ENCODE data around the gene POTEJ. TPM values are rescaled to one million over a fixed set of nuclear protein-coding genes. Genes with fewer than 3 reads are reported as not detected.
"Not testable (repeated sequence)": the region's sequence is repeated elsewhere in the genome, so short reads cannot be mapped to it uniquely, and the experiment has no call there.

The POTEJ gene
- total RNA-seq, 1 experiment from 2014 or later, result not detected

GRCh38 chr2:130693474-130693873 lies 82.2 kb downstream of the POTEJ start:
- H3K4me1 Mint-ChIP-seq (ENCODE audit: low read depth, unreplicated experiment); H3K4me3 Mint-ChIP-seq (ENCODE audit: unreplicated experiment): not testable (repeated sequence)

GRCh38 chr2:130703250-130703649 lies 92.0 kb downstream of the POTEJ start:
- H3K9me3 ChIP-seq; intact Hi-C loops (cut with micrococcal nuclease; ENCODE audit: unreplicated experiment); H3K27me3 Mint-ChIP-seq (ENCODE audit: insufficient read depth, unreplicated experiment); CTCF ChIA-PET; POLR2A ChIA-PET; H3K27ac Mint-ChIP-seq (ENCODE audit: unreplicated experiment); H3K4me3 ChIP-seq (ENCODE audit: low read depth, low read length); H3K9me3 Mint-ChIP-seq (ENCODE audit: unreplicated experiment); H3K36me3 Mint-ChIP-seq (ENCODE audit: insufficient read depth, unreplicated experiment); H3K36me3 ChIP-seq (ENCODE audit: control insufficient read depth, insufficient read depth, low read length); H3K4me3 Mint-ChIP-seq (ENCODE audit: unreplicated experiment); H3K27me3 ChIP-seq (replicated peaks; ENCODE audit: control insufficient read depth, insufficient read depth, low read length); H3K4me1 Mint-ChIP-seq (ENCODE audit: low read depth, unreplicated experiment); BruUV-seq (replicated peaks); H3K4me1 ChIP-seq; DNase-seq: not testable (repeated sequence)

More at GRCh38 chr2:130693474-130693873, 82.2 kb downstream of the POTEJ start:
- H3K9me3 ChIP-seq; DNase-seq; H3K27ac Mint-ChIP-seq (ENCODE audit: unreplicated experiment); H3K4me1 ChIP-seq; H3K4me3 ChIP-seq (ENCODE audit: low read depth, low read length); POLR2A ChIA-PET; BruUV-seq (replicated peaks); H3K36me3 ChIP-seq (ENCODE audit: control insufficient read depth, insufficient read depth, low read length); intact Hi-C loops (cut with micrococcal nuclease; ENCODE audit: unreplicated experiment); H3K9me3 Mint-ChIP-seq (ENCODE audit: unreplicated experiment); H3K27me3 Mint-ChIP-seq (ENCODE audit: insufficient read depth, unreplicated experiment); H3K27me3 ChIP-seq (replicated peaks; ENCODE audit: control insufficient read depth, insufficient read depth, low read length); H3K36me3 Mint-ChIP-seq (ENCODE audit: insufficient read depth, unreplicated experiment); CTCF ChIA-PET: not testable (repeated sequence)

Other genes with a start within 250 kb of the POTEJ start
- gene POTEI, start 102.1 kb upstream of the POTEJ start, total RNA-seq (2022), result 7.0 and 7.3 TPM in 2 replicates
- not detected in 2 replicates for gene CFC1B, start 90.2 kb upstream of the POTEJ start, total RNA-seq (2022)
- not detected in 2 replicates for gene CFC1, start 11.9 kb upstream of the POTEJ start, total RNA-seq (2022)
- not detected in 2 replicates for gene GPR148, start 117.6 kb downstream of the POTEJ start, total RNA-seq (2022)
- 0.79 TPM in 2 replicates for gene AMER3, start 144.1 kb downstream of the POTEJ start, total RNA-seq (2022)
- 1.8 and 2.8 TPM in 2 replicates for gene ARHGEF4, start 225.5 kb downstream of the POTEJ start, total RNA-seq (2022)

Measured in Caco-2 (cell line).